Occipital lobe (tissue), 2 donors: ENCODE results near the gene PERCC1. TPM values are rescaled to one million over a fixed set of nuclear protein-coding genes. Genes with fewer than 3 reads are reported as not detected.
"Not testable (repeated sequence)": the region's sequence is repeated elsewhere in the genome, so short reads cannot be mapped to it uniquely, and the experiment has no call there.

ENCODE experiments used
- DNase-seq: peaks from one replicate; lab custom pipeline; 2025; lab: John Stamatoyannopoulos, UW
- total RNA-seq: library from RNA; depleted of rRNA; stranded (reverse); fragments of >200 nt; gene quantifications from one replicate; pipeline ENCODE4 v1.2.3, GENCODE V29; 2014

Gene PERCC1
- total RNA-seq, 1 donor from 2014 or later: not detected

- DNase-seq: no peak
Observed at GRCh38 chr16:1466968-1467521, 36.2 kb downstream of the PERCC1 start.

GRCh38 chr16:1468426-1468810 is 37.5 kb downstream of the PERCC1 start:
- DNase-seq: no peak

- not testable (repeated sequence) for DNase-seq
Observed at GRCh38 chr16:1469141-1469540, 38.3 kb downstream of the PERCC1 start.

- DNase-seq: no peak
Observed at GRCh38 chr16:1469693-1470201, 38.9 kb downstream of the PERCC1 start.

- DNase-seq: no peak
Observed at GRCh38 chr16:1470481-1471251, 39.8 kb downstream of the PERCC1 start.

- no peak for DNase-seq
Observed at GRCh38 chr16:1471569-1472194, 40.8 kb downstream of the PERCC1 start.

- no peak for DNase-seq
Observed at GRCh38 chr16:1472974-1473373, 42.1 kb downstream of the PERCC1 start.

- DNase-seq: no peak
Observed at GRCh38 chr16:1474082-1474795, 43.4 kb downstream of the PERCC1 start.

GRCh38 chr16:1474796-1475551 is 44.1 kb downstream of the PERCC1 start, which contains the start of gene CLCN7:
Gene CLCN7, minus strand, starts transcription at chr16:1475028. Its CDS starts 54 bp downstream, at chr16:1474974.
- DNase-seq: peak; percentile 75

- DNase-seq: no peak
Observed at GRCh38 chr16:1475552-1476114, 44.8 kb downstream of the PERCC1 start.

- DNase-seq: no peak
Observed at GRCh38 chr16:1477033-1477432, 46.2 kb downstream of the PERCC1 start.

GRCh38 chr16:1478937-1479336 is 48.1 kb downstream of the PERCC1 start:
- not testable (repeated sequence) for DNase-seq

- DNase-seq: no peak
Observed at GRCh38 chr16:1481906-1482835, 51.3 kb downstream of the PERCC1 start.

Other genes starting within 250 kb of the PERCC1 start
- gene TPSG1, start 205.8 kb upstream of the PERCC1 start, total RNA-seq: not detected
- gene TPSB2, start 200.9 kb upstream of the PERCC1 start, total RNA-seq: not detected
- not detected for gene TPSAB1, start 190.4 kb upstream of the PERCC1 start, total RNA-seq
- not detected for gene TPSD1, start 175.0 kb upstream of the PERCC1 start, total RNA-seq
- 42.7 TPM for gene UBE2I, start 121.4 kb upstream of the PERCC1 start, total RNA-seq
- 5.8 TPM for gene BAIAP3, start 97.4 kb upstream of the PERCC1 start, total RNA-seq
- gene TSR3, start 79.2 kb upstream of the PERCC1 start, total RNA-seq: 36.8 TPM
- gene GNPTG, start 79.1 kb upstream of the PERCC1 start, total RNA-seq: 15.0 TPM
- gene UNKL, start 16.4 kb upstream of the PERCC1 start, total RNA-seq: 10.1 TPM
- 11.2 TPM for gene UQCC4, start 10.3 kb upstream of the PERCC1 start, total RNA-seq
- 0.16 TPM for gene CCDC154, start 13.5 kb downstream of the PERCC1 start, total RNA-seq
- gene CLCN7, start 44.0 kb downstream of the PERCC1 start, total RNA-seq: 29.2 TPM
- gene PTX4, start 57.9 kb downstream of the PERCC1 start, total RNA-seq: not detected
- gene TELO2, start 62.3 kb downstream of the PERCC1 start, total RNA-seq: 11.7 TPM
- 2.5 TPM for gene TMEM204, start 102.6 kb downstream of the PERCC1 start, total RNA-seq
- 51.0 TPM for gene IFT140, start 181.0 kb downstream of the PERCC1 start, total RNA-seq
- 8.0 TPM for gene CRAMP1, start 181.3 kb downstream of the PERCC1 start, total RNA-seq
- 28.5 TPM for gene JPT2, start 247.2 kb downstream of the PERCC1 start, total RNA-seq